Naive B cell (primary cell): ENCODE data around the gene EP400. TPM values are rescaled to one million over a fixed set of nuclear protein-coding genes. Genes with fewer than 3 reads are reported as not detected.

ENCODE experiments used
- ATAC-seq, 2 donors: fragments of 150-1000 bp; cut with Tn5 transposase; 2 replicates each; pipeline ENCODE4 v1.10.0; 2021; ENCODE audit warnings: low read depth in 2 of 2, mild to moderate bottlenecking in 2 of 2, moderate library complexity in 2 of 2
- DNase-seq: peaks from one replicate; pipeline ENCODE4 v3.0.0; 2022
- H3K27ac Mint-ChIP-seq, 6 donors: one replicate each; pipeline ENCODE4 v1.8.0; 2020 to 2022; ENCODE audit warnings: mild to moderate bottlenecking in 6 of 6, mixed read lengths in 6 of 6, moderate library complexity in 5 of 6, inconsistent platforms in 2 of 6
- H3K27me3 Mint-ChIP-seq, 3 donors: one replicate each; pipeline ENCODE4 v1.8.0; 2021 to 2022; ENCODE audit warnings: mixed read lengths in 3 of 3, mild to moderate bottlenecking in 1 of 3
- H3K36me3 Mint-ChIP-seq, 2 donors: one replicate each; pipeline ENCODE4 v1.8.0; 2020 to 2022; ENCODE audit warnings: mixed read lengths in 2 of 2, inconsistent platforms in 1 of 2, mild to moderate bottlenecking in 1 of 2
- H3K4me1 Mint-ChIP-seq, 3 donors: one replicate each; pipeline ENCODE4 v1.8.0; 2020 to 2022; ENCODE audit warnings: mixed read lengths in 3 of 3, inconsistent platforms in 1 of 3, mild to moderate bottlenecking in 1 of 3, moderate library complexity in 1 of 3
- H3K4me3 Mint-ChIP-seq, 8 donors: one replicate each; pipeline ENCODE4 v1.8.0; 2020 to 2022; ENCODE audit warnings: mild to moderate bottlenecking in 8 of 8, mixed read lengths in 8 of 8, moderate library complexity in 8 of 8, inconsistent platforms in 2 of 8
- H3K9me3 Mint-ChIP-seq, 7 donors: one replicate each; pipeline ENCODE4 v1.8.0; 2020 to 2022; ENCODE audit warnings: mixed read lengths in 7 of 7, mild to moderate bottlenecking in 5 of 7, inconsistent platforms in 2 of 7, moderate library complexity in 1 of 7
- polyA plus RNA-seq, 6 donors: library from polyadenylated mRNA; unstranded; fragments of 300-500 nt; fragmentation: Illumina TruSeq; gene quantifications; one replicate each; pipeline ENCODE4 v1.2.3, GENCODE V29; 2021; ENCODE audit warnings: low read depth in 6 of 6

EP400 gene
- polyA plus RNA-seq, 6 donors from 2014 or later = 5.8 to 11.7 (median 6.4) TPM

- H3K4me1 Mint-ChIP-seq = peaks cover 35 to 56% (median 40%) of the 10 kb centered on the region in 3 donors
- H3K27me3 Mint-ChIP-seq = no peaks in the 10 kb centered on the region
- peak overlapping the region in 5 of 6 donors; percentile 86 to 96 (median 93) for H3K27ac Mint-ChIP-seq
- H3K4me3 Mint-ChIP-seq = peak overlapping the region; percentile 85 to 99 (median 93)
- H3K9me3 Mint-ChIP-seq = peaks cover 0 to 2% (median 0%) of the 10 kb centered on the region in 7 donors
- no peak for DNase-seq
- no peak for ATAC-seq
- peaks cover 0 to 2% of the 10 kb centered on the region in 2 donors for H3K36me3 Mint-ChIP-seq
Measured at GRCh38 chr12:131927110-131928079, 22.3 kb upstream of the EP400 start.

GRCh38 chr12:131928080-131928710 is 21.5 kb upstream of the EP400 start:
- peaks cover 0 to 2% (median 0%) of the 10 kb centered on the region in 7 donors for H3K9me3 Mint-ChIP-seq
- DNase-seq (no peak), ATAC-seq (no peak)
- H3K36me3 Mint-ChIP-seq = peaks cover 0 to 7% of the 10 kb centered on the region in 2 donors
- peak overlapping the region; percentile 86 to 96 (median 92) for H3K27ac Mint-ChIP-seq
- H3K4me1 Mint-ChIP-seq = peaks cover 32 to 50% (median 37%) of the 10 kb centered on the region in 3 donors
- H3K27me3 Mint-ChIP-seq = no peaks in the 10 kb centered on the region
- H3K4me3 Mint-ChIP-seq = peak overlapping the region; percentile 85 to 99 (median 93)

- H3K36me3 Mint-ChIP-seq = peaks cover 0 to 15% of the 10 kb centered on the region in 2 donors
- peaks cover 0 to 2% (median 0%) of the 10 kb centered on the region in 7 donors for H3K9me3 Mint-ChIP-seq
- H3K27ac Mint-ChIP-seq = peak within 1 kb of the TSS; percentile 89 to 97 (median 94)
- peak; percentile 75 to 78 for ATAC-seq
- DNase-seq = peak; percentile 93
- H3K4me1 Mint-ChIP-seq = peaks cover 33 to 43% (median 37%) of the 10 kb centered on the region in 3 donors
- H3K27me3 Mint-ChIP-seq = no peaks in the 10 kb centered on the region
- peak within 1 kb of the TSS; percentile 89 to 99 (median 96) for H3K4me3 Mint-ChIP-seq
Measured at GRCh38 chr12:131928711-131929580, 20.8 kb upstream of the EP400 start, which contains the start of gene PUS1. PUS1 (plus strand) TSS chr12:131929276; CDS start chr12:131929723, 447 bp downstream.

GRCh38 chr12:131929581-131930456 is 19.9 kb upstream of the EP400 start:
- peaks cover 28 to 34% (median 30%) of the 10 kb centered on the region in 3 donors for H3K4me1 Mint-ChIP-seq
- H3K4me3 Mint-ChIP-seq = peak overlapping the region; percentile 89 to 99 (median 96)
- ATAC-seq (no peak), DNase-seq (peak; percentile 39)
- H3K27me3 Mint-ChIP-seq = no peaks in the 10 kb centered on the region
- peaks cover 0 to 17% of the 10 kb centered on the region in 2 donors for H3K36me3 Mint-ChIP-seq
- H3K9me3 Mint-ChIP-seq = peaks cover 0 to under 1% (median 0%) of the 10 kb centered on the region in 7 donors
- peak overlapping the region in 5 of 6 donors; percentile 76 to 96 (median 92) for H3K27ac Mint-ChIP-seq

- peak overlapping the region; percentile 82 to 99 (median 88) for H3K4me3 Mint-ChIP-seq
- DNase-seq (no peak), ATAC-seq (no peak)
- peaks cover 0 to 17% of the 10 kb centered on the region in 2 donors for H3K36me3 Mint-ChIP-seq
- no peaks in the 10 kb centered on the region for H3K27me3 Mint-ChIP-seq
- peak overlapping the region in 4 of 6 donors; percentile 51 to 89 (median 82) for H3K27ac Mint-ChIP-seq
- H3K9me3 Mint-ChIP-seq = no peaks in the 10 kb centered on the region
- H3K4me1 Mint-ChIP-seq = peaks cover 25 to 30% (median 27%) of the 10 kb centered on the region in 3 donors
Measured at GRCh38 chr12:131930510-131930909, 19.2 kb upstream of the EP400 start.

GRCh38 chr12:131933387-131933786 is 16.4 kb upstream of the EP400 start:
- DNase-seq (no peak), ATAC-seq (no peak)
- Mint-ChIP-seq H3K4me3 (peak overlapping the region in 1 of 8 donors; percentile 36), H3K4me1 (peaks cover 18 to 23% (median 21%) of the 10 kb centered on the region in 3 donors), H3K9me3 (no peaks in the 10 kb centered on the region), H3K27me3 (no peaks in the 10 kb centered on the region), H3K36me3 (peaks cover 0 to 17% of the 10 kb centered on the region in 2 donors), H3K27ac (peak overlapping the region in 1 of 6 donors; percentile 1)

GRCh38 chr12:131934535-131934934 is 15.2 kb upstream of the EP400 start:
- Mint-ChIP-seq H3K9me3 (no peaks in the 10 kb centered on the region), H3K4me3 (no peak overlapping the region), H3K36me3 (peaks cover 0 to 17% of the 10 kb centered on the region in 2 donors), H3K27ac (no peak overlapping the region), H3K4me1 (peaks cover 17 to 21% (median 18%) of the 10 kb centered on the region in 3 donors), H3K27me3 (no peaks in the 10 kb centered on the region)
- DNase-seq (no peak), ATAC-seq (no peak)

- H3K9me3 Mint-ChIP-seq = no peaks in the 10 kb centered on the region
- DNase-seq = no peak
- no peaks in the 10 kb centered on the region for H3K27me3 Mint-ChIP-seq
- peaks cover 0 to 10% of the 10 kb centered on the region in 2 donors for H3K36me3 Mint-ChIP-seq
- ATAC-seq = no peak
- peak overlapping the region in 3 of 6 donors; percentile 15 to 82 (median 26) for H3K27ac Mint-ChIP-seq
- H3K4me3 Mint-ChIP-seq = peak overlapping the region in 1 of 8 donors; percentile 38
- H3K4me1 Mint-ChIP-seq = peaks cover 3 to 15% (median 3%) of the 10 kb centered on the region in 3 donors
Measured at GRCh38 chr12:131938082-131938481, 11.7 kb upstream of the EP400 start.

GRCh38 chr12:131939007-131939406 is 10.7 kb upstream of the EP400 start:
- ATAC-seq (no peak), DNase-seq (no peak)
- Mint-ChIP-seq H3K27ac (peak overlapping the region in 1 of 6 donors; percentile 12), H3K9me3 (no peaks in the 10 kb centered on the region), H3K36me3 (peaks cover 0 to 2% of the 10 kb centered on the region in 2 donors), H3K27me3 (no peaks in the 10 kb centered on the region), H3K4me1 (peaks cover 3 to 8% (median 3%) of the 10 kb centered on the region in 3 donors), H3K4me3 (no peak overlapping the region)

- H3K9me3 Mint-ChIP-seq = no peaks in the 10 kb centered on the region
- H3K27me3 Mint-ChIP-seq = no peaks in the 10 kb centered on the region
- peaks cover 3 to 10% (median 6%) of the 10 kb centered on the region in 3 donors for H3K4me1 Mint-ChIP-seq
- peaks cover 0 to 4% of the 10 kb centered on the region in 2 donors for H3K36me3 Mint-ChIP-seq
- no peak for DNase-seq
- no peak overlapping the region for H3K27ac Mint-ChIP-seq
- no peak for ATAC-seq
- H3K4me3 Mint-ChIP-seq = no peak overlapping the region
Measured at GRCh38 chr12:131940141-131940547, 9.6 kb upstream of the EP400 start.

- DNase-seq (no peak), ATAC-seq (no peak)
- Mint-ChIP-seq H3K4me3 (no peak overlapping the region), H3K9me3 (no peaks in the 10 kb centered on the region), H3K27ac (no peak overlapping the region), H3K36me3 (peaks cover 0 to 6% of the 10 kb centered on the region in 2 donors), H3K27me3 (no peaks in the 10 kb centered on the region), H3K4me1 (peaks cover 3 to 11% (median 7%) of the 10 kb centered on the region in 3 donors)
Measured at GRCh38 chr12:131941116-131941986, 8.4 kb upstream of the EP400 start.
